SU-DHL-6 (cell line): ENCODE results near the gene ESYT2.

Experiments
- H2AFZ ChIP-seq: fragments of 200-600 bp; sonication (generic); 2 replicates; pipeline ENCODE4 v1.6.1; 2014; ENCODE audit warnings: low read depth, mild to moderate bottlenecking, moderate library complexity, mixed read lengths, antibody characterized with exemption, low read length; ENCODE audit not compliant: severe bottlenecking
- H3F3A ChIP-seq: fragments of 200-600 bp; shearing (Covaris generic); 2 replicates; pipeline ENCODE4 v1.6.0; 2016; ENCODE audit warnings: antibody characterized with exemption, mild to moderate bottlenecking; ENCODE audit not compliant: insufficient read depth
- H3K27ac ChIP-seq: fragments of 200-600 bp; sonication (generic); 2 replicates; pipeline ENCODE4 v1.5.1; 2016; ENCODE audit warnings: low read depth, mild to moderate bottlenecking, low read length, moderate library complexity, mixed read lengths
- H3K27me3 ChIP-seq: fragments of 200-600 bp; sonication (generic), shearing (Covaris generic); 2 replicates; pipeline ENCODE4 v1.6.0; 2014; ENCODE audit warnings: mild to moderate bottlenecking, low read length
- H3K36me3 ChIP-seq: fragments of 200-600 bp; sonication (generic); 2 replicates; pipeline ENCODE4 v1.6.1; 2014; ENCODE audit warnings: mild to moderate bottlenecking, low read length, mixed read lengths
- H3K4me2 ChIP-seq: fragments of 300-600, 200-600 bp; shearing (Covaris generic), sonication (generic); 2 replicates; pipeline ENCODE4 v1.6.0; 2014; ENCODE audit warnings: low read length, low read depth, mild to moderate bottlenecking; ENCODE audit not compliant: poor library complexity, severe bottlenecking
- H3K4me3 ChIP-seq: fragments of 200-600 bp; sonication (generic); 2 replicates; pipeline ENCODE4 v1.5.1; 2014; ENCODE audit warnings: antibody characterized with exemption, low read length, mild to moderate bottlenecking, mixed read lengths; ENCODE audit not compliant: insufficient read depth, poor library complexity, severe bottlenecking
- H3K79me2 ChIP-seq: fragments of 200-600 bp; sonication (generic); 2 replicates; pipeline ENCODE4 v1.6.1; 2014; ENCODE audit warnings: mild to moderate bottlenecking, low read length, moderate library complexity; ENCODE audit not compliant: insufficient read depth
- H3K9ac ChIP-seq: fragments of 200-600 bp; sonication (generic); 2 replicates; pipeline ENCODE4 v1.7.0; 2014; ENCODE audit warnings: mild to moderate bottlenecking, low read length
- H3K9me2 ChIP-seq: fragments of 200-600 bp; sonication (generic); replicated peaks from 2 replicates; pipeline ENCODE4 v1.6.1; 2014; ENCODE audit warnings: low read length; ENCODE audit not compliant: insufficient read depth
- H3K9me3 ChIP-seq: fragments of 200-600 bp; sonication (generic); 2 replicates; pipeline ENCODE4 v1.6.1; 2014; ENCODE audit warnings: low read length, mixed read lengths; ENCODE audit not compliant: insufficient read depth
- H4K20me1 ChIP-seq: fragments of 200-600 bp; sonication (generic); 2 replicates; pipeline ENCODE4 v1.6.1; 2014; ENCODE audit warnings: low read depth, mild to moderate bottlenecking, antibody characterized with exemption, low read length, moderate library complexity, mixed read lengths
- EZH2phosphoT487 ChIP-seq: fragments of 200-600 bp; sonication (generic), shearing (Covaris generic); conservative IDR thresholded peaks from 2 replicates; pipeline ENCODE4 v1.6.1; 2018; ENCODE audit warnings: mild to moderate bottlenecking, antibody characterized with exemption, low read length, moderate library complexity, mixed read lengths
- TF ChIP-seq, protein P1 (sequence below): fragments of 200-600 bp; sonication (generic); IDR thresholded peaks from one replicate; pipeline ENCODE4 v1.5.1; 2017; ENCODE audit warnings: antibody characterized with exemption, mild to moderate bottlenecking, low read length, moderate library complexity; ENCODE audit not compliant: insufficient read depth, poor library complexity, severe bottlenecking

The ESYT2 gene

DNA sequence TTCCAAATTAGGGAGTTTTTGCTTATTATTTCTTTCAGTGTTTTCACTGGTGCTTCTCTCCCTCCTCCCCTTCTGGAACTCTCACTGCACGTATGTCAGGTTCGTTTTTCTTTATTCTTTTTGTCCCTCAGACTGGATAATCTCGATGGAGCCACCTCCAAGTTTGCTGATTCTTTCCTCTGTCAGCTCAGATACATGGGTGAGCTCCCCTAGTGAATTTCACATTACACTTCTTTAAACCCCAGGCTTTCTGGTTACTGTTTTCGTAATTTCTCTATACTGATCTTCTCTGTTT, 103.9 kb downstream of the ESYT2 start:
- H3K9ac ChIP-seq, result no peak overlapping the region
- no peaks in the 10 kb centered on the region for H3F3A ChIP-seq
- no peaks in the 10 kb centered on the region for H4K20me1 ChIP-seq

DNA sequence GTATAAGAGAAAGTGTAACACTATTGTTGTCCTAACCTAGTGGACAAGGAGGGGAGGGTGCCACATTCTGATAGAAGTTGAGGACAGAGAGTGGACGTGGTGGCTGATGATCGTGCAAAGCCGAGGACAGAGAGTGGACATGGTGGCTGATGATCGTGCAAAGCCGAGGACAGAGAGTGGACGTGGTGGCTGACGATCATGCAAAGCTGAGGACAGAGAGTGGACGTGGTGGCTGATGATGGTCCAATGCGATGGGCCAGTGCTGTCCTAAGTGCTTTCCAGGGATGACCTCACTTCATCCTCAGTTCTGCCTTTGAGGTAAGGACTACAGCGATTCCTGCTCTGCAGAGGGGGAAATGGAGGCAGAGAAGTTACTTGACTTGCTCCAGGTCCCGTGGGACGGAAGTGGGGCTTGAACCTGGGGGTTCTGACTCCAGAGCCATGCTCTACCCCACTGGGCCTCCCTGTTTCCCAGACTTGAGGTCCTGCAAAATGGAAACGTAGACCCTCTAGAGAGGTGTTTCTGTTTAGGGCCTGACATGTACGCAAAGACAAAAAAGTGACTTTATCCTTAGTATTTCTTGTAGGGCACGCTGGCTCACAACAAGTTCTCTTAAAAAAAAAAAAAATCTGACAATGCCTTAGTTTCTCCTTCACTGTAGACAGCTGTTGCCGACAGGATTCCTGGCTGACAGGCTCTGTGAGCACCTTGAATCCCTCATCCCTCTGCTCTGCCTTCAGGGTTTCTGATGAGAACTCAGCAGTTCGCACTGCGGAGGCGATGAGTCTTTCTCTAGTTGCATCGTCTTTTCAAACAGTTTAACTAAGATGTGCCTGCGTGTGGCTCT, 104.4 kb downstream of the ESYT2 start:
- H3K27ac ChIP-seq, result no peak overlapping the region
- H3F3A ChIP-seq, result no peaks in the 10 kb centered on the region
- TF ChIP-seq, protein P1, sequence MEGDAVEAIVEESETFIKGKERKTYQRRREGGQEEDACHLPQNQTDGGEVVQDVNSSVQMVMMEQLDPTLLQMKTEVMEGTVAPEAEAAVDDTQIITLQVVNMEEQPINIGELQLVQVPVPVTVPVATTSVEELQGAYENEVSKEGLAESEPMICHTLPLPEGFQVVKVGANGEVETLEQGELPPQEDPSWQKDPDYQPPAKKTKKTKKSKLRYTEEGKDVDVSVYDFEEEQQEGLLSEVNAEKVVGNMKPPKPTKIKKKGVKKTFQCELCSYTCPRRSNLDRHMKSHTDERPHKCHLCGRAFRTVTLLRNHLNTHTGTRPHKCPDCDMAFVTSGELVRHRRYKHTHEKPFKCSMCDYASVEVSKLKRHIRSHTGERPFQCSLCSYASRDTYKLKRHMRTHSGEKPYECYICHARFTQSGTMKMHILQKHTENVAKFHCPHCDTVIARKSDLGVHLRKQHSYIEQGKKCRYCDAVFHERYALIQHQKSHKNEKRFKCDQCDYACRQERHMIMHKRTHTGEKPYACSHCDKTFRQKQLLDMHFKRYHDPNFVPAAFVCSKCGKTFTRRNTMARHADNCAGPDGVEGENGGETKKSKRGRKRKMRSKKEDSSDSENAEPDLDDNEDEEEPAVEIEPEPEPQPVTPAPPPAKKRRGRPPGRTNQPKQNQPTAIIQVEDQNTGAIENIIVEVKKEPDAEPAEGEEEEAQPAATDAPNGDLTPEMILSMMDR, result no peak
- no peak for TF ChIP-seq EZH2phosphoT487
- H2AFZ ChIP-seq, result no peak overlapping the region
- H3K79me2 ChIP-seq, result no peaks in the 10 kb centered on the region
- H4K20me1 ChIP-seq, result no peaks in the 10 kb centered on the region
- H3K27me3 ChIP-seq, result no peaks in the 10 kb centered on the region
- no peak overlapping the region for H3K9ac ChIP-seq
- no peaks in the 10 kb centered on the region for H3K36me3 ChIP-seq
- no peaks in the 10 kb centered on the region for H3K9me3 ChIP-seq
- H3K4me3 ChIP-seq, result no peak overlapping the region
- H3K9me2 ChIP-seq, result no peaks in the 10 kb centered on the region
- no peak overlapping the region for H3K4me2 ChIP-seq

More for the DNA sequence above, 103.9 kb downstream of the ESYT2 start:
- no peak overlapping the region for H3K4me2 ChIP-seq
- no peaks in the 10 kb centered on the region for H3K9me3 ChIP-seq
- no peaks in the 10 kb centered on the region for H3K9me2 ChIP-seq
- H3K4me3 ChIP-seq, result no peak overlapping the region
- no peaks in the 10 kb centered on the region for H3K79me2 ChIP-seq
- H3K36me3 ChIP-seq, result no peaks in the 10 kb centered on the region
- no peaks in the 10 kb centered on the region for H3K27me3 ChIP-seq
- no peak for TF ChIP-seq EZH2phosphoT487
- TF ChIP-seq, protein P1, result no peak
- H3K27ac ChIP-seq, result no peak overlapping the region
- H2AFZ ChIP-seq, result no peak overlapping the region

DNA sequence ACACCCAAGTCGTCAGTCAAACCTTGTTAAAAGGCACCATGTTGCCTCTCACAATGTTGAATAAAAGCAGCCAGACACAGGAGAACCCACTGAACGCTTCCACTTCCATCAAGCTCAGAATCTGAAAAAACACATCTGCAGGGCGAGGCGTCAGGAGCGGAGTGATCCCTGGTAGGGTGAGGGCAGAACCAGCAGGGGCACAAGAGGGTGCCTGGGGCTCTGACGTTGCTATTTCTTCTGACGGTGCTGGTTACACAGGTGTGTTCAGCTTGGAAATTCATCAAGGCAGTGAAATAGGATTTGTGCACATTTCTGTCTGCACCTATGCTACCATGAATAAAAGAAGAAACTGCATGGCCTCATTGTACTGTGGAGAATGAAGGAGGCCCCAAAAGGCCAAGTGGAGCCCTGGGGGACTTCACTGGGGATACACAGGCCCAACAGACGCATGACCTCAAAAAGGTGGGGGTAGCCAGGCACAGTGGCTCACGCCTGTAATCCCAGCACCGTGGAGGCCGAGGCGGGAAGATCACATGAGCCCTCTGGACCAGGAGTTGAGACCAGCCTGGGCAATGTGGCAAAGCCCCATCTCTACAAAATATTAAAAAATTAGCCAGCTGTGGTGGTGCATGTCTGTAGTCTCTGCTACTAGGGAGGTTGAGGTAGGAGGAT, 105.5 kb downstream of the ESYT2 start:
- Histone ChIP-seq H3K79me2 (no peaks in the 10 kb centered on the region), H3K27ac (no peak overlapping the region), H3F3A (no peaks in the 10 kb centered on the region), H3K4me2 (no peak overlapping the region), H3K36me3 (no peaks in the 10 kb centered on the region), H3K27me3 (no peaks in the 10 kb centered on the region), H2AFZ (no peak overlapping the region), H3K4me3 (no peak overlapping the region), H3K9me3 (no peaks in the 10 kb centered on the region), H3K9me2 (no peaks in the 10 kb centered on the region), H4K20me1 (no peaks in the 10 kb centered on the region), H3K9ac (no peak overlapping the region)
- TF ChIP-seq EZH2phosphoT487, result no peak
- TF ChIP-seq, protein P1, result no peak
